DMS53 (cell line): Measurements from ENCODE around the gene CC2D2A.

Source experiments
- DNase-seq: peaks from one replicate; lab custom pipeline; 2025; lab: John Stamatoyannopoulos, UW

CC2D2A gene

GRCh38 chr4:15469402-15470127 is at the start of gene CC2D2A:
Gene CC2D2A (plus strand): TSS chr4:15469882. CDS start chr4:15475933, 6,051 bp downstream.
- peak; percentile 39 for DNase-seq

GRCh38 chr4:15420642-15421041 is 49.0 kb upstream of the CC2D2A start:
- peak; percentile 20 for DNase-seq

DNA sequence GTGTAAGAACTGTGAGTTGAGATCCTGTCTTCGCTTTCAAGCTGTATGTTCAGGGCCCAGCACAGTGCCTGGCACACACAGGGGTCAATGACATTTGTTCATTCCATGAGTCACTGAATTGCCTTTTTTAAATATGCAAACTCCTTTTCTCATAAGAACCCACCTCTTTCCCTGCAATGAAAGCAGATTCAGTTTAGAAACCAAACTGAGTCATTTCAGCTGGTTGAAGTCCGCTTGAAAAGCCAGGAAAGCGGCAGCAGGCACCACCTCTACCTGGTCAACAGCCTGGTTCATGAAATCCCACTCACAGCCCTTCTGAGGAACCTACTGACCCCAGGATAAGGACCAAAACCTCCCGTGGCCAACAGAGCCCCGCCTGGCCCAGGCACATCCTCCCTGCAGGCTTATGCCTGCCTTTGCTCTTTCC is 46.4 kb upstream of the CC2D2A start:
- no peak for DNase-seq

- DNase-seq, result no peak
Observed at GRCh38 chr4:15425520-15425919, 44.2 kb upstream of the CC2D2A start.

DNA sequence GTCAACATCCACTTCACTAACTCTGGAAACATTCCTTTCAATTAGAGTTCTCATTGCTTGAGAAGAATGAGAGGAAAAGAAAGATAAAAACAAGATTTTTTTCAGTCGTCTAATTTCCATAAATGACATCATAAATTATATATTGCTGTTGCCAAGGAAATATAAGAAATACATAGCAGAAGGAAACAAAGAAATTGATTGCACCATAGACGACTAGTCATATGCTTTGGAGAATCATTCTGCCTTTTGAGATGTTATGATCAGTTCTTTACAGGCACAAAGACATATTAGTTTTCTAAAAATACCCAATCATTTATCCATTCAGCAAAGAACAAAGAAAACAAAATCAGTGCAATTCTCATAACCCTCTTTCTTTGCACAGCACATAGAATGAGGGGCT is 42.5 kb upstream of the CC2D2A start:
- DNase-seq, result peak; percentile 13

DNA sequence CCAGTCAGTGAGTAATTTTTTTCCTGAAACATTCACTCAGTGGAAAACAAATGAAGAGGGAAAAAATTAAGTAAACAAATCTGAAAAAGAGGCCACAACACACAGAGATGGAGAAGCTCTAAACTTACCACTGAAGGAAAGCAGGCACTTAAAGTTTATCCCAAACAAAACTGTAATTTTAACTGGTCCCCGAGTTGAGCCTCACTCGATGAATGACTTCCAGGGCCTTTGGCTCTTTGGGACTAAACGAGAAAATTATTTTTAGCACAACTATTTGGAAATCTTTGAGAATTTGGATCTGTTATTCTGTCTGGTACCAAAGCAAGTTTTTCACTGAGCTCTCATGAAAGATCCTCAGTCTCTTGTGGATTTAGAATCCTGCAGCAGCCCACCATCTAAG is 42.0 kb upstream of the CC2D2A start, which contains the start of gene C1QTNF7:
C1QTNF7 (plus strand) TSS at position 333 of the 400 bp plus-strand sequence. CDS start 7,711 bp downstream, outside the sequence.
- no peak for DNase-seq

DNA sequence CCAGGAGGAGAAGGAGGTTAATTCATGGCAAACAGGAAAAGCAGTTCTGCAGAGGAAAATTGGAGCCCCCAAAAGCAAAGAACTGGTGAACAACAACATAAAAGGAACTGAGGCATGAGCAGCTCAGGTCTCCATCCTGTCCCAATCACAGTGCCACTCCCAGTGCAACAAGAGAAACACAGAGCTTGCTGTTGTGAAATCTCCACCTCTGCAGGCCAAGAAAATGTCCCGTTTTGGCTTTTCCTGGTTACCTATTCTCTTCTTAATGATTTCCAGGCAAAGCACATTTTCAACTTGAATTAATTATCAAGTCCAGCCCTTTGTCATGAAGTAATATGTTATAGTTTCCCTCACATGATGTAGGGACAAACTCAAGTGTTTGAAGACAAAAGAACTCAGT is 41.1 kb upstream of the CC2D2A start:
- no peak for DNase-seq

- no peak for DNase-seq
Observed at GRCh38 chr4:15434091-15434490, 35.6 kb upstream of the CC2D2A start.

- DNase-seq, result no peak
Observed at GRCh38 chr4:15434676-15435075, 35.0 kb upstream of the CC2D2A start.

DNA sequence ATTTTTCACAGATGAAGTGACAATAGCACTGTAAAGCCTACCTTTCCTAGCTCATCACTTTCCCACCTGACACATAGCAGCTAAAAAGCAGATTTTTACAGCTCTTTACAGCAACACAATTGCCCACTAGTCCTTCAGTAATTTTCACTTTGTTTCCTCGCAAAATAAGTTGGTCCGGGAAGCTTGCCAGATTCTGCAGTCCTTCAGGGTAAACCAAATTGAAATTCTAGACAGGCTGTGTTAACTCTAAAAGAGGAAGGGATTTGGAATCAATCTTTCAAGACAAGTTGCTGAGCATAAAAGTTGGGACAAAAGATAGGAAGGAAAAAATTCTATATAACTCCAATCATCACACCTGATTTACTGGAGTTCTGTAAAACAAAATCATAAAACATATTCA is 33.2 kb upstream of the CC2D2A start:
- no peak for DNase-seq

DNA sequence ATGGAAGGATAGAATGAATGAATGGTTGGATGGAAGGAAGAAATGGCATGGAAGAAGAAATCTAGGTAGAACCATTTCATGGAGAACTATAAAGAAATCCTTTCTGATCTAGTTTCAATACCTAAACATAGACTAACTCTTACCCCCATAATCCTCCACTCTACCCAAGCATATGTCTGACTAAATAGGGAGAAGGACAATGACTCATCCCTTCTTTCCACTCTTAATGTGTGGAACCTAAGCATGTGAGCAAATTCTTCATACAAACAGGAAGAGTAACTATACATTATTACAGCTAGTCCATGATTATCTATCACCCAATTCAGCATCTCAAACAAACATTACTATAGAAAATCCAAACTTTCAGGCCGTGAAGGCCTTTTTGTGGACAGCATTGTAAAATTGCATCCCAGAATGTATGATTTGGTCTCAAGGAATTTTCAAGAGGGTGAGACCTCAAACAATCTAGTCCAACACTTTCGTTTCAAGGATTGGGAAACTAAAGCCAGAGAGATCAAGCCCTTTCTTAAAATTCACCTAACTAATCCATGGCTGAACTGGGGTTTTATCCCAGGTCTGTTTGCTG is 30.6 kb upstream of the CC2D2A start:
- peak; percentile 34 for DNase-seq

DNA sequence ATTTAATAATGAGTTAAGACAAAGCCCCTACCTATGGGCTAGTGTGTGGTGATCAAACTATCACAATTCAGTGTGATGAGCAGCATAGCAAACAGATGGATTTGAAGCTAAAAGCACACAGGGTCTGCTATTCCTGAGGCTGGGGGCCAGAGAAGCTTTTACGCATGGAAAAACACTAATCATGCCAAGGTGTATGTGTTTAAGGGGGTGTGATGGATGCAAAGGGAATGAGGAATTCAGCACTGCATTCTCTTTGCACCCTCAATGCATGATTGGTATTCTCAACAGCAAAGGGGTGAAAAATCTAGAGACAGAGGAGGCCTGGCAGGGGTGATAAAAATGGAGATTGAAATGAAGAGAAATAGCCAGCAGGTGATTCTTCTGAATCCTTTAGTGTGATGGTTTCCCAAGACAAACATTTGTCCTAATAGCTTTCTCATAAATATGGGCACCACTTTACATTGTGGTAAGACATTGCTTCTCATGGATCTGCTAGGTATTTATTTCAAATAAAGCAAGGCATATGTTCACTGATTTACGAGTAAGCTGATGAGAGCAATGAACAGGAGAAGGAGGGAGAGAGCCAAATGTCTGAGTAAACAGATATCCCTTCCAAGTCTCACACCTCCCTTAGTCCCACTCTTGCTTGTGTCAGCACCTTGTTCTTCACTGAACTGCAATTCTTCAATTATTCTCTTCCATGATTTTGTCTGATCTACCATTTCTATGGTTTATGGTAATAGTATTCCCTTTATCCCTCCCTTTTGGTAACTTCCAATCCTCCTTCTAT is 26.1 kb upstream of the CC2D2A start:
- DNase-seq, result no peak

DNA sequence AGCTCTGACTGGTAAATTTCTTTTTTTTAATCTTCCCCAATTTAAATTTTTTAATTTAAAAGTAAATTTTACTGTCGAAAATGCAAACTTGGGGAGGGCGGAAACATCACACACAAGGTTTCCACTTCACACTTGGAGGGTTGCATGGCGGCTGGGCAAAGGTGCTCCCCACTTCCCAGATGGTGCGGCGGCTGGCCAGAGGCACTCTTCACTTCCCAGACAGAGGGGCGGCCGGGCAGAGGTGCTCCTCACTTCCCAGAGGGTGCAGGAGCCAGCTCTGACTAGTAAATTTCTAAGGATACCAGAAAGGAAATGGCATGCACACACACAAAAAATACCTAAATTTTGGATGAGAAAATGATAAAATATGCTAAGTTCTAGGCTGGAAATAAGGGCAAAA is 25.4 kb upstream of the CC2D2A start:
- no peak for DNase-seq

DNA sequence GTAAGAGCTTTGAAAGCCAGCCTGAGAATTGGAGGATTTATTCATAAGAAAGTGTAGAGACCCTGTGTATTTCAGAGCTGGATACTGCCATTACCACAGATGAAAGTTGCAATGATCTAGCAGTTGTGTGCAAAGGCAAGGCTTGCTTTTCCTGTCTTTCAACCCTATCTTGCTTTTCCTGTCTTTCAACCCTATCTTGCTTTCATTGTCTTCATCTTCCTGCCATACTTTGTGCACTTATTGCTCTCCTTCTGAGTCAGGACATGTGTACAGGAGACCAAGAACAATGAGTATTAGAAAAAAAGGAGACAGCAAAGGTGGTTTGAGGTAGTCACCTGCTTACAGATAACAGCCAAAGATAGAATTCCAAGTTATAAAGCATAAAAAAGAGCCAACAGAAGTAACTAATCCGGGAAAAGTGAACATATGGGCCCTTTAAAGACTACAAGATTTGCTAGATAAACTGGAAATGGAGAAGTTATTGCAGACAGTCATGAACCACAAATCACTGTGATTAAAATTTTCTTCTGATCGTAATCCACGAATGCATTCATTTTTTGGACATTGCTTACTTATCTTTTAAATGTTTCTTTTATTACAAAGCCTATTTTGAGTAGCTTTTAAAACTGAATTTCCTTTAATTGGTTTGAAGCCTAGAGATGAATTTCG is 24.7 kb upstream of the CC2D2A start:
- peak; percentile 12 for DNase-seq

- no peak for DNase-seq
Observed at GRCh38 chr4:15451181-15451865, 18.4 kb upstream of the CC2D2A start.

DNA sequence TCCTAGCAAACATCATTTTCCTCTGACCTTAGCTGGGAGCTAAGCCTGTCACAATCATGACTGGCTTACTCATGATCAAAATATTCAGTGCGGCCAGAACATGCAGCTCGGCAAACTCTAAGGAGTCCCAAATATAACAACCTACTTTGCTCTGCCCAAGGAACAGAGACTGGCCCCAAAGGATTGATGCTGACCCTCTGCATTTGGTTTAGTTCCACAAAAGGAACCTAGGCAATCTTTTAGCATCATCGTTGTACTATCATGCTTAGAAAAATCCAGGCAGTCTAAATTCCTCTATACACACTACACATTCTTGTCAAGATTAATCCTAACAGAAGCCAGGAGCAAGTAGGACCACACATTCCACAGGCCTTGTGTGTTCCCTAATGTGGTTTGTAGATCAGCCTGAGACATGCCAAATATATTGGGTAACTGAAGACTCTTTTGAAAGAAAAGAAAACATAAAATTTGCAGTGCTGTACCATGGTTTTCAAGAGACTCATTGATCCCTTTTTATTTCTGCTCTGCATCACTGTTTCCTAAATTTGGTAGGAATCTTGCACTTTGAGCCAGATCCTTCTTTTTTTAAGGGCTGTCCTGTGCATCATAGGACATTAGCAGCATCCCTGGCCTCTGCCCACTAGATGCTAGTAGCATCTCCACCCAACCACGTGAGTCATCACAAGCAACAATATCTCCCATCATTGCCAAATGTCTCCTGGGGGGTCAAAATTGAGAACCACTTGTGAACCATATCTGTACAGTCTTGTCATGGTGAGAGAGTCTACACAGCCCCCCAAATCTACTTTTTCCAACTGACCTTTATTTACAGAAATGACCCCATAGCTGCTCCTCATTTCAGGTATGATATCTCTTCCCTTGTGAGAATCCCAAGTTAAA is 17.6 kb upstream of the CC2D2A start:
- no peak for DNase-seq

- no peak for DNase-seq
Observed at GRCh38 chr4:15455290-15455689, 14.4 kb upstream of the CC2D2A start.

- DNase-seq, result peak; percentile 78
Observed at GRCh38 chr4:15457406-15458201, 12.1 kb upstream of the CC2D2A start.

- DNase-seq, result no peak
Observed at GRCh38 chr4:15458616-15459015, 11.1 kb upstream of the CC2D2A start.

GRCh38 chr4:15459706-15460105 is 10.0 kb upstream of the CC2D2A start:
- DNase-seq, result no peak
